Mesodermal cell (in vitro differentiated cells): Measurements from ENCODE around the gene SMR3A.

Experiments
- H3K27ac ChIP-seq: 2 replicates; pipeline ENCODE4 v1.7.0; 2013; ENCODE audit warnings: mild to moderate bottlenecking, low read depth, low read length, moderate library complexity; ENCODE audit not compliant: severe bottlenecking
- H3K36me3 ChIP-seq: 2 replicates; pipeline ENCODE4 v1.7.1; 2013; ENCODE audit warnings: mild to moderate bottlenecking, low read length, moderate library complexity; ENCODE audit not compliant: control insufficient read depth, insufficient read depth
- H3K4me1 ChIP-seq: one replicate; pipeline ENCODE4 v1.7.1; 2013; ENCODE audit warnings: mild to moderate bottlenecking, low read length; ENCODE audit not compliant: insufficient read depth, control insufficient read depth, poor library complexity, severe bottlenecking
- H3K4me3 ChIP-seq: 2 replicates; pipeline ENCODE4 v1.7.0; 2013; ENCODE audit warnings: low read length, control low read depth, mild to moderate bottlenecking; ENCODE audit not compliant: insufficient read depth, poor library complexity, severe bottlenecking; ENCODE audit errors: extremely low read depth
- H3K9me3 ChIP-seq: 2 replicates; pipeline ENCODE4 v1.7.1; 2013; ENCODE audit warnings: mild to moderate bottlenecking, low read length, moderate library complexity; ENCODE audit not compliant: control insufficient read depth
- WGBS, 2 experiments: methylation state at CpG; one replicate each; pipeline ENCODE4 v1.1.5; 2013; ENCODE audit warnings: missing lambda C conversion rate in 2 of 2; ENCODE audit not compliant: insufficient coverage in 2 of 2; 5-methylcytosine and 5-hydroxymethylcytosine counted together

The SMR3A gene

GRCh38 chr4:70367813-70368212 lies 7.3 kb downstream of the SMR3A start:
- Histone ChIP-seq H3K36me3 (no peaks in the 10 kb centered on the region), H3K4me3 (no peak overlapping the region), H3K9me3 (no peaks in the 10 kb centered on the region), H3K27ac (no peak overlapping the region), H3K4me1 (no peaks in the 10 kb centered on the region)
- no CpG with 5 or more reads among the region's 1 CpG for WGBS, 2 experiments

- H3K9me3 ChIP-seq = no peaks in the 10 kb centered on the region
- H3K36me3 ChIP-seq = no peaks in the 10 kb centered on the region
- 100% methylated on average over 1 of the region's 4 CpGs; no CpG with 5 or more reads in 1 of the 2 experiments for WGBS, 2 experiments
- H3K27ac ChIP-seq = no peak overlapping the region
- no peaks in the 10 kb centered on the region for H3K4me1 ChIP-seq
- no peak overlapping the region for H3K4me3 ChIP-seq
These were observed 11.4 kb downstream of the SMR3A start for GRCh38 chr4:70371987-70372386.

GRCh38 chr4:70372760-70373159 lies 12.2 kb downstream of the SMR3A start:
- no peaks in the 10 kb centered on the region for H3K4me1 ChIP-seq
- no peaks in the 10 kb centered on the region for H3K36me3 ChIP-seq
- H3K27ac ChIP-seq = no peak overlapping the region
- no peaks in the 10 kb centered on the region for H3K9me3 ChIP-seq
- 89 to 96% methylated on average over 3 of the region's 3 CpGs for WGBS, 2 experiments
- H3K4me3 ChIP-seq = no peak overlapping the region

- Histone ChIP-seq H3K4me3 (no peak overlapping the region), H3K27ac (no peak overlapping the region), H3K9me3 (no peaks in the 10 kb centered on the region), H3K4me1 (no peaks in the 10 kb centered on the region), H3K36me3 (no peaks in the 10 kb centered on the region)
- no CpG with 5 or more reads among the region's 3 CpGs for WGBS, 2 experiments
These were observed 20.0 kb downstream of the SMR3A start for GRCh38 chr4:70380578-70380977.

- 72 to 86% methylated on average over 2 to 3 of the region's 5 CpGs for WGBS, 2 experiments
- Histone ChIP-seq H3K4me1 (no peaks in the 10 kb centered on the region), H3K4me3 (no peak within 1 kb of the TSS), H3K9me3 (no peaks in the 10 kb centered on the region), H3K36me3 (no peaks in the 10 kb centered on the region), H3K27ac (no peak within 1 kb of the TSS)
These were observed 22.2 kb downstream of the SMR3A start, which contains the start of gene SMR3B for GRCh38 chr4:70382691-70383181. Gene SMR3B, plus strand, starts transcription at chr4:70383131. Its CDS starts 1,380 bp downstream, at chr4:70384511.

GRCh38 chr4:70392057-70392776 lies 31.7 kb downstream of the SMR3A start:
- Histone ChIP-seq H3K9me3 (no peaks in the 10 kb centered on the region), H3K36me3 (no peaks in the 10 kb centered on the region), H3K4me1 (no peaks in the 10 kb centered on the region), H3K27ac (no peak overlapping the region), H3K4me3 (no peak overlapping the region)
- no CpG with 5 or more reads among the region's 2 CpGs for WGBS, 2 experiments

GRCh38 chr4:70397580-70397979 lies 37.0 kb downstream of the SMR3A start, which contains the start of gene OPRPN:
Gene OPRPN, plus strand, starts transcription at chr4:70397940. Its CDS starts 1,346 bp downstream, at chr4:70399286.
- no peak within 1 kb of the TSS for H3K27ac ChIP-seq
- H3K36me3 ChIP-seq = no peaks in the 10 kb centered on the region

GRCh38 chr4:70399319-70399718 lies 38.8 kb downstream of the SMR3A start:
- WGBS, 2 experiments = no CpG with 5 or more reads among the region's 1 CpG
- no peak overlapping the region for H3K27ac ChIP-seq
- no peaks in the 10 kb centered on the region for H3K9me3 ChIP-seq
- no peaks in the 10 kb centered on the region for H3K4me1 ChIP-seq
- no peak overlapping the region for H3K4me3 ChIP-seq
- no peaks in the 10 kb centered on the region for H3K36me3 ChIP-seq

More at GRCh38 chr4:70397580-70397979, 37.0 kb downstream of the SMR3A start, which contains the start of gene OPRPN:
- Histone ChIP-seq H3K4me3 (no peak within 1 kb of the TSS), H3K9me3 (no peaks in the 10 kb centered on the region), H3K4me1 (no peaks in the 10 kb centered on the region)

- H3K27ac ChIP-seq = no peak overlapping the region
- H3K9me3 ChIP-seq = no peaks in the 10 kb centered on the region
- no peaks in the 10 kb centered on the region for H3K4me1 ChIP-seq
- no peaks in the 10 kb centered on the region for H3K36me3 ChIP-seq
- no CpG with 5 or more reads among the region's 1 CpG for WGBS, 2 experiments
- no peak overlapping the region for H3K4me3 ChIP-seq
These were observed 42.2 kb downstream of the SMR3A start for GRCh38 chr4:70402762-70403161.

GRCh38 chr4:70405765-70406164 lies 45.2 kb downstream of the SMR3A start:
- Histone ChIP-seq H3K4me3 (no peak overlapping the region), H3K27ac (no peak overlapping the region), H3K4me1 (no peaks in the 10 kb centered on the region), H3K9me3 (no peaks in the 10 kb centered on the region), H3K36me3 (no peaks in the 10 kb centered on the region)
- WGBS, 2 experiments = 71 to 90% methylated on average over 2 of the region's 6 CpGs
